ENCODE measurements around the gene ZNF346.

The ZNF346 gene

GRCh38 chr5:177111720-177112394, 89.4 kb downstream of the ZNF346 start:
- no peak overlapping the region for H2BK15ac ChIP-seq (replicated peaks; ENCODE audit: low read depth)
- DNase-seq, result peak; percentile 90
- no peak overlapping the region for H3K18ac ChIP-seq (ENCODE audit: low read length)
- WGBS (ENCODE audit: extremely low coverage, insufficient coverage, low lambda C conversion rate), result no CpG with 5 or more reads among the region's 12 CpGs
- H3K4me1 ChIP-seq (ENCODE audit: control insufficient read depth, low read depth, low read length), result no peaks in the 10 kb centered on the region
- no peaks in the 10 kb centered on the region for H3K79me2 ChIP-seq (ENCODE audit: control insufficient read depth, insufficient read depth, low read length)
- no peak overlapping the region for H3K27ac ChIP-seq (ENCODE audit: low read depth, low read length)
- H2BK120ac ChIP-seq (ENCODE audit: low read depth, low read length), result no peak overlapping the region
- H2BK5ac ChIP-seq (ENCODE audit: low read length), result no peak overlapping the region
- H3K23ac ChIP-seq (ENCODE audit: low read length), result no peak overlapping the region
- no peak overlapping the region for H4K8ac ChIP-seq (ENCODE audit: low read depth, low read length)
- no peak overlapping the region for H4K5ac ChIP-seq (ENCODE audit: low read length)
- H3K79me1 ChIP-seq (ENCODE audit: low read length), result no peaks in the 10 kb centered on the region
- H3K4ac ChIP-seq (ENCODE audit: low read depth, low read length), result no peak overlapping the region
- no peak overlapping the region for H3K4me2 ChIP-seq (ENCODE audit: low read length)
- H2AK5ac ChIP-seq (ENCODE audit: low read length), result no peak overlapping the region
- H3K56ac ChIP-seq (ENCODE audit: low read length), result peak overlapping the region; percentile 25
- no peak overlapping the region for H3K9ac ChIP-seq (ENCODE audit: low read length)
- no peak overlapping the region for H3K4me3 ChIP-seq (ENCODE audit: low read length)
- no peaks in the 10 kb centered on the region for H3K27me3 ChIP-seq (ENCODE audit: insufficient read depth, low read length, poor library complexity)
- no peaks in the 10 kb centered on the region for H3K36me3 ChIP-seq (ENCODE audit: control insufficient read depth, insufficient read depth, low read length)

GRCh38 chr5:177112589-177113220, 90.2 kb downstream of the ZNF346 start:
- Histone ChIP-seq H3K79me2 (ENCODE audit: control insufficient read depth, insufficient read depth, low read length) (no peaks in the 10 kb centered on the region), H3K79me1 (ENCODE audit: low read length) (no peaks in the 10 kb centered on the region), H3K4ac (ENCODE audit: low read depth, low read length) (no peak overlapping the region), H3K18ac (ENCODE audit: low read length) (no peak overlapping the region), H2BK120ac (ENCODE audit: low read depth, low read length) (no peak overlapping the region), H2AK5ac (ENCODE audit: low read length) (no peak overlapping the region), H3K23ac (ENCODE audit: low read length) (no peak overlapping the region), H3K27me3 (ENCODE audit: insufficient read depth, low read length, poor library complexity) (no peaks in the 10 kb centered on the region), H3K56ac (ENCODE audit: low read length) (no peak overlapping the region), H3K36me3 (ENCODE audit: control insufficient read depth, insufficient read depth, low read length) (no peaks in the 10 kb centered on the region), H2BK5ac (ENCODE audit: low read length) (no peak overlapping the region), H3K27ac (ENCODE audit: low read depth, low read length) (no peak overlapping the region), H3K4me2 (ENCODE audit: low read length) (no peak overlapping the region), H4K8ac (ENCODE audit: low read depth, low read length) (no peak overlapping the region), H3K9ac (ENCODE audit: low read length) (no peak overlapping the region), H3K4me3 (ENCODE audit: low read length) (no peak overlapping the region), H4K5ac (ENCODE audit: low read length) (no peak overlapping the region), H3K4me1 (ENCODE audit: control insufficient read depth, low read depth, low read length) (no peaks in the 10 kb centered on the region), H2BK15ac (replicated peaks; ENCODE audit: low read depth) (no peak overlapping the region)
- no CpG with 5 or more reads among the region's 5 CpGs for WGBS (ENCODE audit: extremely low coverage, insufficient coverage, low lambda C conversion rate)
- no peak for DNase-seq

- no CpG with 5 or more reads among the region's 14 CpGs for WGBS (ENCODE audit: extremely low coverage, insufficient coverage, low lambda C conversion rate)
- Histone ChIP-seq H3K4me2 (ENCODE audit: low read length) (no peak overlapping the region), H3K27ac (ENCODE audit: low read depth, low read length) (no peak overlapping the region), H2AK5ac (ENCODE audit: low read length) (no peak overlapping the region), H3K56ac (ENCODE audit: low read length) (no peak overlapping the region), H4K5ac (ENCODE audit: low read length) (no peak overlapping the region), H3K4ac (ENCODE audit: low read depth, low read length) (no peak overlapping the region), H2BK5ac (ENCODE audit: low read length) (no peak overlapping the region), H2BK15ac (replicated peaks; ENCODE audit: low read depth) (no peak overlapping the region), H4K8ac (ENCODE audit: low read depth, low read length) (no peak overlapping the region), H3K27me3 (ENCODE audit: insufficient read depth, low read length, poor library complexity) (no peaks in the 10 kb centered on the region), H3K9ac (ENCODE audit: low read length) (no peak overlapping the region), H3K4me3 (ENCODE audit: low read length) (no peak overlapping the region), H2BK120ac (ENCODE audit: low read depth, low read length) (no peak overlapping the region), H3K36me3 (ENCODE audit: control insufficient read depth, insufficient read depth, low read length) (no peaks in the 10 kb centered on the region), H3K4me1 (ENCODE audit: control insufficient read depth, low read depth, low read length) (no peaks in the 10 kb centered on the region), H3K79me2 (ENCODE audit: control insufficient read depth, insufficient read depth, low read length) (no peaks in the 10 kb centered on the region), H3K18ac (ENCODE audit: low read length) (no peak overlapping the region), H3K23ac (ENCODE audit: low read length) (no peak overlapping the region), H3K79me1 (ENCODE audit: low read length) (no peaks in the 10 kb centered on the region)
- peak; percentile 81 for DNase-seq
These were observed 91.3 kb downstream of the ZNF346 start for GRCh38 chr5:177113566-177114424.

GRCh38 chr5:177116631-177117373, 94.3 kb downstream of the ZNF346 start:
- Histone ChIP-seq H3K36me3 (ENCODE audit: control insufficient read depth, insufficient read depth, low read length) (no peaks in the 10 kb centered on the region), H3K23ac (ENCODE audit: low read length) (no peak overlapping the region), H2BK5ac (ENCODE audit: low read length) (no peak overlapping the region), H3K27ac (ENCODE audit: low read depth, low read length) (no peak overlapping the region), H4K8ac (ENCODE audit: low read depth, low read length) (peak overlapping the region; percentile 59), H4K5ac (ENCODE audit: low read length) (peak overlapping the region; percentile 17), H2BK120ac (ENCODE audit: low read depth, low read length) (no peak overlapping the region), H3K4me1 (ENCODE audit: control insufficient read depth, low read depth, low read length) (no peaks in the 10 kb centered on the region), H3K4me2 (ENCODE audit: low read length) (no peak overlapping the region), H2AK5ac (ENCODE audit: low read length) (no peak overlapping the region), H3K79me1 (ENCODE audit: low read length) (no peaks in the 10 kb centered on the region), H3K4ac (ENCODE audit: low read depth, low read length) (peak overlapping the region; percentile 37), H3K27me3 (ENCODE audit: insufficient read depth, low read length, poor library complexity) (no peaks in the 10 kb centered on the region), H3K4me3 (ENCODE audit: low read length) (no peak overlapping the region), H3K18ac (ENCODE audit: low read length) (no peak overlapping the region), H3K9ac (ENCODE audit: low read length) (peak overlapping the region; percentile 29), H2BK15ac (replicated peaks; ENCODE audit: low read depth) (no peak overlapping the region), H3K56ac (ENCODE audit: low read length) (peak overlapping the region; percentile 77), H3K79me2 (ENCODE audit: control insufficient read depth, insufficient read depth, low read length) (no peaks in the 10 kb centered on the region)
- no CpG with 5 or more reads among the region's 49 CpGs for WGBS (ENCODE audit: extremely low coverage, insufficient coverage, low lambda C conversion rate)
- DNase-seq, result peak; percentile 92

GRCh38 chr5:177117441-177118045, 95.0 kb downstream of the ZNF346 start:
- H3K18ac ChIP-seq (ENCODE audit: low read length), result no peak overlapping the region
- no peak overlapping the region for H3K9ac ChIP-seq (ENCODE audit: low read length)
- no peak overlapping the region for H3K4me3 ChIP-seq (ENCODE audit: low read length)
- DNase-seq, result no peak
- H3K27me3 ChIP-seq (ENCODE audit: insufficient read depth, low read length, poor library complexity), result no peaks in the 10 kb centered on the region
- no peak overlapping the region for H2AK5ac ChIP-seq (ENCODE audit: low read length)
- H2BK15ac ChIP-seq (replicated peaks; ENCODE audit: low read depth), result no peak overlapping the region
- no peaks in the 10 kb centered on the region for H3K36me3 ChIP-seq (ENCODE audit: control insufficient read depth, insufficient read depth, low read length)
- H2BK120ac ChIP-seq (ENCODE audit: low read depth, low read length), result no peak overlapping the region
- H3K27ac ChIP-seq (ENCODE audit: low read depth, low read length), result no peak overlapping the region
- no peak overlapping the region for H4K8ac ChIP-seq (ENCODE audit: low read depth, low read length)
- no peak overlapping the region for H4K5ac ChIP-seq (ENCODE audit: low read length)
- H3K4me1 ChIP-seq (ENCODE audit: control insufficient read depth, low read depth, low read length), result no peaks in the 10 kb centered on the region
- no peaks in the 10 kb centered on the region for H3K79me2 ChIP-seq (ENCODE audit: control insufficient read depth, insufficient read depth, low read length)
- no peak overlapping the region for H3K4ac ChIP-seq (ENCODE audit: low read depth, low read length)
- no peak overlapping the region for H2BK5ac ChIP-seq (ENCODE audit: low read length)
- H3K79me1 ChIP-seq (ENCODE audit: low read length), result no peaks in the 10 kb centered on the region
- no peak overlapping the region for H3K4me2 ChIP-seq (ENCODE audit: low read length)
- H3K23ac ChIP-seq (ENCODE audit: low read length), result no peak overlapping the region
- H3K56ac ChIP-seq (ENCODE audit: low read length), result no peak overlapping the region
- no CpG with 5 or more reads among the region's 30 CpGs for WGBS (ENCODE audit: extremely low coverage, insufficient coverage, low lambda C conversion rate)

Measured in mesendoderm (in vitro differentiated cells).